C4-2B (cell line): ENCODE measurements around the gene ARHGAP33.
"Not testable (repeated sequence)": the region's sequence is repeated elsewhere in the genome, so short reads cannot be mapped to it uniquely, and the experiment has no call there.

Source experiments
- H3K27ac ChIP-seq: fragments of 450-650 bp; 2 replicates; pipeline ENCODE4 v1.5.1; 2017
- CTCF ChIP-seq: fragments of 450-650 bp; conservative IDR thresholded peaks from 2 replicates; pipeline ENCODE4 v1.5.1; 2017; ENCODE audit warnings: mild to moderate bottlenecking
- ZFX ChIP-seq: fragments of 450-650 bp; IDR thresholded peaks from 2 replicates; pipeline ENCODE4 v1.6.1; 2017

ARHGAP33 gene

DNA sequence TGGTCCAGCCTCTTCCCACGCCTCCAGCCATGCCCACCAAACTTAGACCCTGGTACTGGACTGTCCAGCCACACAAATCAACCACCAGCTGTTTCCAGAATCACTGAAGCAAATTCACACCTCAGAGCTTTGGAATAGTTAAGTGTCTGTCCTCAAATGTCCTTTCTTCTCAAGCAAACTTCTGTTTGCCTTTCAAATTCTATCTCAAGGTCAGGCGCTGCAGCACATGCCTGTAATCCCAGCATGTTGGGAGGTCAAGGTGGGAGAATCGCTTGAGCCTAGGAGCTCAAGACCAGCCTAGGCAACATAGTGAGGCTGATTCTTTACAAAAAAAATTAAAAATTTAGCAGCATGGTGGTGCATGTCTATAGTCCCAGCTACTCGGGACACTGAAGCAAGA is 56.7 kb downstream of the ARHGAP33 start:
- TF ChIP-seq ZFX (no peak), CTCF (no peak)
- H3K27ac ChIP-seq = no peak overlapping the region

DNA sequence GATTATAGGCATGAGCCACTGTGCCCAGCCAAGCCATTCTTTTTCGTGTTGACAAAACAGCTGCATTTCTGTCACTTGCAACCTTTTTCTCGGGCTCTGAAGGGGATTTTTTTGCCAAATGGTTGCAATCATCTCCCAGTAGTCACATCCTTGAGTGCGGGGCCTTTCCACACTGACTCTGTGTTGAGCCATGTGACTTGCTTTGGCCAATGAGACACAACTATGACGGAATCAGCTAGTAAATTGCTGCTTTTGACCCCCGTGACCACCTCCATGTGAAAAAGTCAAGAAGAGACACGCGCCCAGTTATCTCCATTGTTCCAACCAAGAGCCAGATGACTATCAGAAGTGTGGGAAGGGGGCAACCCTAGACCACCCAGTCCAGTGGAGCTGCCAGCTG is 58.6 kb downstream of the ARHGAP33 start:
- no peak overlapping the region for H3K27ac ChIP-seq
- TF ChIP-seq ZFX (no peak), CTCF (no peak)

DNA sequence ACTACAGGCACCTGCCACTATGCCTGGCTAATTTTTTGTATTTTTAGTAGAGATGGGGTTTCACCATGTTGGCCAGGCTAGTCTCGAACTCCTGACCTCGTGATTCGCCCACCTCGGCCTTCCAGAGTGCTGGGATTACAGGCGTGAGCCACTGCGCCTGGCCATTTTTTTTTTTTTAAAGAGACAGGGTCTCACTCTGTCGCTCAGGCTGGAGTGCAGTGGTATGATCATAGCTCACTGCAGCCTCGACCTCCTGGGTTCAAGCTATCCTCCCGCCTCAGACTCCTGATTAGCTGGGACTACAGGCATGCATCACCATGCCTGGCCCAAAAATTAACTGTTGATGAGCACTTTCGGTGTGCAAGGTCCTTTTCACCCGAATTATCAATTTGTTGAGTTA is 60.7 kb downstream of the ARHGAP33 start:
- not testable (repeated sequence) for H3K27ac ChIP-seq
